Endodermal cell (in vitro differentiated cells): Measurements from ENCODE around the gene GNB1. TPM values are rescaled to one million over a fixed set of nuclear protein-coding genes. Genes with fewer than 3 reads are reported as not detected.
A peak's percentile ranks its signal among the peaks of the same experiment; 100 is the strongest.

Experiments
- DNase-seq: peaks from one replicate; pipeline ENCODE4 v3.0.0-alpha.2; 2017
- H3K27ac ChIP-seq: 2 replicates; pipeline ENCODE4 v1.5.1; 2013; ENCODE audit warnings: mild to moderate bottlenecking, low read depth, low read length, moderate library complexity
- H3K27me3 ChIP-seq: 2 replicates; pipeline ENCODE4 v1.6.1; 2013; ENCODE audit warnings: mild to moderate bottlenecking, low read length, moderate library complexity; ENCODE audit not compliant: insufficient read depth, control insufficient read depth, poor library complexity, severe bottlenecking
- H3K36me3 ChIP-seq: 2 replicates; pipeline ENCODE4 v1.7.0; 2013; ENCODE audit warnings: mild to moderate bottlenecking, low read length, moderate library complexity; ENCODE audit not compliant: control insufficient read depth, insufficient read depth
- H3K4me1 ChIP-seq: one replicate; pipeline ENCODE4 v1.7.0; 2013; ENCODE audit warnings: low read length; ENCODE audit not compliant: control insufficient read depth, insufficient read depth
- H3K4me3 ChIP-seq: 2 replicates; pipeline ENCODE4 v1.5.1; 2013; ENCODE audit warnings: mild to moderate bottlenecking, low read length, moderate library complexity
- H3K9ac ChIP-seq: 2 replicates; pipeline ENCODE4 v1.6.1; 2013; ENCODE audit warnings: mild to moderate bottlenecking, low read length, moderate library complexity; ENCODE audit not compliant: poor library complexity, severe bottlenecking; ENCODE audit errors: extremely low read depth
- H3K9me3 ChIP-seq: 2 replicates; pipeline ENCODE4 v1.6.1; 2013; ENCODE audit warnings: mild to moderate bottlenecking, low read length, moderate library complexity; ENCODE audit not compliant: control insufficient read depth
- H3K27ac Mint-ChIP-seq: 2 replicates; pipeline ENCODE4 v1.8.0; 2020; ENCODE audit warnings: mixed read lengths
- H3K27me3 Mint-ChIP-seq: 2 replicates; pipeline ENCODE4 v1.8.0; 2021; ENCODE audit warnings: mild to moderate bottlenecking, mixed read lengths; ENCODE audit not compliant: insufficient read depth
- H3K36me3 Mint-ChIP-seq: 2 replicates; pipeline ENCODE4 v1.8.0; 2020; ENCODE audit warnings: low read depth, mixed read lengths
- H3K4me1 Mint-ChIP-seq: 2 replicates; pipeline ENCODE4 v1.8.0; 2020; ENCODE audit warnings: mixed read lengths
- H3K4me3 Mint-ChIP-seq: 2 replicates; pipeline ENCODE4 v1.8.0; 2020; ENCODE audit warnings: mild to moderate bottlenecking, moderate library complexity, mixed read lengths
- H3K9me3 Mint-ChIP-seq: 2 replicates; pipeline ENCODE4 v1.8.0; 2020; ENCODE audit warnings: mild to moderate bottlenecking, mixed read lengths
- CTCF ChIP-seq: fragments of 200-600 bp; sonication (generic); conservative IDR thresholded peaks from 2 replicates; pipeline ENCODE4 v1.5.0; 2021; ENCODE audit warnings: antibody characterized with exemption, mild to moderate bottlenecking
- WGBS, 2 experiments: methylation state at CpG; one replicate each; pipeline versions ENCODE4 v1.1.5 to v1.1.7; 2013; ENCODE audit warnings: missing lambda C conversion rate in 2 of 2, mixed read lengths in 1 of 2; ENCODE audit not compliant: insufficient coverage in 1 of 2, insufficient read length in 1 of 2; 5-methylcytosine and 5-hydroxymethylcytosine counted together
- total RNA-seq, 2 donors: library from RNA; stranded (reverse); fragmentation: NEBNext Ultra II Directional in 1 of 2; extraction: Animal tissue kit (Norgen Biotek cat#: 25700) in 1 of 2; gene quantifications; 2 replicates in 1 of 2; 3 replicates in 1 of 2; pipeline ENCODE4 v1.2.1, GENCODE V29; 2021

GNB1 gene
- total RNA-seq, 2 donors from 2014 or later: 369 to 371 TPM

GRCh38 chr1:1776672-1777582 lies 114.0 kb downstream of the GNB1 start:
- no peak for DNase-seq
- Histone ChIP-seq H3K27ac (no peak overlapping the region), H3K4me1 (peaks cover 16% of the 10 kb centered on the region), H3K9me3 (peaks cover 8% of the 10 kb centered on the region), H3K4me3 (peak overlapping the region; percentile 88), H3K9ac (peak overlapping the region; percentile 83), H3K36me3 (peaks cover 16% of the 10 kb centered on the region), H3K27me3 (no peaks in the 10 kb centered on the region)
- Mint-ChIP-seq H3K27ac (peak overlapping the region; percentile 78), H3K9me3 (peaks cover 5% of the 10 kb centered on the region), H3K27me3 (no peaks in the 10 kb centered on the region), H3K4me3 (peak overlapping the region; percentile 77), H3K4me1 (peaks cover 30% of the 10 kb centered on the region), H3K36me3 (peaks cover 21% of the 10 kb centered on the region)
- 76 to 90% methylated on average over 4 to 8 of the region's 9 CpGs for WGBS, 2 experiments
- TF ChIP-seq CTCF: no peak

GRCh38 chr1:1775327-1776226 lies 115.3 kb downstream of the GNB1 start:
- H3K27ac ChIP-seq: no peak overlapping the region
- peak overlapping the region; percentile 13 for H3K4me3 Mint-ChIP-seq
- WGBS, 2 experiments: 92 to 96% methylated on average over 10 to 11 of the region's 11 CpGs

More at GRCh38 chr1:1775327-1776226, 115.3 kb downstream of the GNB1 start:
- H3K27me3 Mint-ChIP-seq: no peaks in the 10 kb centered on the region
- peak overlapping the region; percentile 55 for H3K27ac Mint-ChIP-seq
- Histone ChIP-seq H3K4me1 (peaks cover 12% of the 10 kb centered on the region), H3K4me3 (peak overlapping the region; percentile 5), H3K9ac (no peak overlapping the region), H3K9me3 (peaks cover 18% of the 10 kb centered on the region), H3K27me3 (no peaks in the 10 kb centered on the region), H3K36me3 (peaks cover 25% of the 10 kb centered on the region)
- DNase-seq: no peak
- TF ChIP-seq CTCF: no peak
- H3K36me3 Mint-ChIP-seq: peaks cover 31% of the 10 kb centered on the region
- peaks cover 14% of the 10 kb centered on the region for H3K9me3 Mint-ChIP-seq
- peaks cover 30% of the 10 kb centered on the region for H3K4me1 Mint-ChIP-seq
